Mucosa of descending colon (tissue), 3 donors: ENCODE results near the gene ADCY9. TPM values are rescaled to one million over a fixed set of nuclear protein-coding genes. Genes with fewer than 3 reads are reported as not detected.

Source experiments
- ATAC-seq: fragments of 200-7000 bp; cut with Tn5 transposase; one replicate; pipeline ENCODE4 v1.9.1; 2020; ENCODE audit warnings: mild to moderate bottlenecking, moderate library complexity
- DNase-seq, 3 donors: peaks; one replicate each; pipeline ENCODE4 v3.0.0-alpha.2; 2020
- H3K36me3 ChIP-seq: fragments of 200-600 bp; one replicate; pipeline ENCODE4 v1.8.0; 2021; ENCODE audit warnings: low read depth, mild to moderate bottlenecking
- H3K4me1 ChIP-seq: fragments of 200-600 bp; one replicate; pipeline ENCODE4 v1.8.0; 2021; ENCODE audit warnings: low read depth, mild to moderate bottlenecking
- H3K4me3 ChIP-seq: fragments of 200-600 bp; one replicate; pipeline ENCODE4 v1.8.0; 2021; ENCODE audit warnings: mild to moderate bottlenecking
- H3K9me3 ChIP-seq: fragments of 200-600 bp; one replicate; pipeline ENCODE4 v1.8.0; 2021; ENCODE audit warnings: mild to moderate bottlenecking
- intact Hi-C, 2 donors: fragments of 100-400 bp; cut with DNase I in 1 of 2; cut with micrococcal nuclease in 1 of 2; formaldehyde crosslinking; loops; one replicate each; pipeline versions ENCODE4 v1.11.0 to v1.11.1; 2022; cut with DNase I, micrococcal nuclease
- total RNA-seq, 3 donors: library from RNA; stranded (reverse); fragmentation: NEBNext Ultra II Directional in 2 of 3; extraction: Animal tissue kit (Norgen Biotek cat#: 25700) in 2 of 3; gene quantifications; one replicate each; pipeline versions ENCODE4 v1.2.1 to v1.2.4, GENCODE V29; 2021 to 2023
- TF ChIP-seq, protein P1 (sequence below): fragments of 200-600 bp; IDR thresholded peaks from one replicate; pipeline ENCODE4 v1.8.0; 2022; ENCODE audit warnings: antibody characterized with exemption, mild to moderate bottlenecking
- donor health status: DM: no; HTN: no; CAD: no; lungs with moderate emphysema.
- donor health status: DM: no; HTN: no; CAD: no.
- donor health status: DM: no; HTN: yes; CAD: no.

ADCY9 gene
- total RNA-seq, 3 donors from 2014 or later, result 30.0 to 50.8 (median 41.8) TPM

DNA sequence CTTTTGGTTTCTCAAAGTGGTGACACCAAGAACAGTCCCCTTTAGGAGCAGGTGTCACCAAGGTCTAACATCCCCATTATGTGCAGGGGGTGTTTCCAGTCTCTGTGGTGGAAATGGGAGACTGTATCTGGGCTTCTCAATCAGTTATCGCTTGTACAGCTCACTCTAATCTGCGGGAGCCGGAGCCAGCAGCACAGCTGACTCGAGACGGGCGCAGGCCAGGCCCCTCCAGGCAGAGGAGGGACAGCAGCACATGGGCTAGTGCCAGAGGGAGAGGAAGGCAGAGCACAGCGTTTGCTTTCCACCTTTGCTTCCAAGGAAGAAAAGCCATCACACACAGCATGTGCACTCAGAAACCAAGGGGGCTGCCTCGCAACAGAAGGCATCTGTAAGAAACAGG lies 144.5 kb downstream of the ADCY9 start:
- no peaks in the 10 kb centered on the region for H3K9me3 ChIP-seq
- DNase-seq, result no peak
- no peak overlapping the region for H3K4me3 ChIP-seq
- intact Hi-C loops, result no loop called here
- TF ChIP-seq, protein P1, sequence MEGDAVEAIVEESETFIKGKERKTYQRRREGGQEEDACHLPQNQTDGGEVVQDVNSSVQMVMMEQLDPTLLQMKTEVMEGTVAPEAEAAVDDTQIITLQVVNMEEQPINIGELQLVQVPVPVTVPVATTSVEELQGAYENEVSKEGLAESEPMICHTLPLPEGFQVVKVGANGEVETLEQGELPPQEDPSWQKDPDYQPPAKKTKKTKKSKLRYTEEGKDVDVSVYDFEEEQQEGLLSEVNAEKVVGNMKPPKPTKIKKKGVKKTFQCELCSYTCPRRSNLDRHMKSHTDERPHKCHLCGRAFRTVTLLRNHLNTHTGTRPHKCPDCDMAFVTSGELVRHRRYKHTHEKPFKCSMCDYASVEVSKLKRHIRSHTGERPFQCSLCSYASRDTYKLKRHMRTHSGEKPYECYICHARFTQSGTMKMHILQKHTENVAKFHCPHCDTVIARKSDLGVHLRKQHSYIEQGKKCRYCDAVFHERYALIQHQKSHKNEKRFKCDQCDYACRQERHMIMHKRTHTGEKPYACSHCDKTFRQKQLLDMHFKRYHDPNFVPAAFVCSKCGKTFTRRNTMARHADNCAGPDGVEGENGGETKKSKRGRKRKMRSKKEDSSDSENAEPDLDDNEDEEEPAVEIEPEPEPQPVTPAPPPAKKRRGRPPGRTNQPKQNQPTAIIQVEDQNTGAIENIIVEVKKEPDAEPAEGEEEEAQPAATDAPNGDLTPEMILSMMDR, result no peak
- ATAC-seq, result no peak
- no peaks in the 10 kb centered on the region for H3K4me1 ChIP-seq
- H3K36me3 ChIP-seq, result no peaks in the 10 kb centered on the region

DNA sequence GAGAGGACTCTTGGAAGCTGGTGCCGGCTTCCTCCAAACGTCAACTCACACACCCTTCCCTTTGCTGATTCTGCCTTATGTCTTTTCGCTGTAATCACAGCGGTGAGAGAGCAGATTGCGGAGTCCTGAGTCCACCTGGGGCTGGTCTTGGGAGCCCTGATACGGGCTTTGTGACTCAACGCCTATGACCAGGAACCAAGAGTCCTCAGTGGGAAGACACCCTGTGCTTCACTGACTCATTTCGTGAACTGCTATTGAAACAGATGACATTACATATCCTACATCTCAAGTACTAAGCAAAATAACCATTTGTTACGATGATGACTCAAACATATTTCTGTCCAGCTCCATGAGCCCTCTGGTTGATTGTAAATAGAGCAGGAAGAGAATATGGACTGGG lies 145.0 kb downstream of the ADCY9 start:
- intact Hi-C loops, result no loop called here
- TF ChIP-seq, protein P1, result no peak
- H3K36me3 ChIP-seq, result no peaks in the 10 kb centered on the region

DNA sequence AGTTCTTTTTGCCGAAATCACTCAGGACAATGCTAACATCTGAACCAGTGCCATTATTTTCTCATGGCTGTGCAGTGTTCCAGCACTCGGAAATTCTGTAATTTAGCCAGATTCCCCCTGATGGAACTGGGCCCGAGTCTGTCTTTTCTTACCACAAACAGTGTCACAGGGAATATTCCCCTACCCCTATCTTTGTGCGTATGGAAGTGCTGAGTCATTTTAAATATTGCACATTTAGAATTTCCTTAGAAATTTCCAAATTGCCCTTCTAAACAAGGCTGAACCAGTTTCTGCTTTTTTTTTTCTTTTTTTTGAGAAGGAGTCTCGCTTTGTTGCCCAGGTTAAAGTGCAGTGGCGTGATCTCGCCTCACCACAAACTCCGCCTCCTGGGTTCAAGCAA lies 147.7 kb downstream of the ADCY9 start:
- Histone ChIP-seq H3K9me3 (no peaks in the 10 kb centered on the region), H3K4me1 (no peaks in the 10 kb centered on the region), H3K4me3 (no peak overlapping the region), H3K36me3 (no peaks in the 10 kb centered on the region)
- DNase-seq, result no peak
- intact Hi-C loops, result no loop called here
- no peak for ATAC-seq
- TF ChIP-seq, protein P1, result no peak

More for the DNA sequence above, 145.0 kb downstream of the ADCY9 start:
- DNase-seq (no peak), ATAC-seq (no peak)
- no peak overlapping the region for H3K4me3 ChIP-seq
- no peaks in the 10 kb centered on the region for H3K9me3 ChIP-seq
- no peaks in the 10 kb centered on the region for H3K4me1 ChIP-seq

DNA sequence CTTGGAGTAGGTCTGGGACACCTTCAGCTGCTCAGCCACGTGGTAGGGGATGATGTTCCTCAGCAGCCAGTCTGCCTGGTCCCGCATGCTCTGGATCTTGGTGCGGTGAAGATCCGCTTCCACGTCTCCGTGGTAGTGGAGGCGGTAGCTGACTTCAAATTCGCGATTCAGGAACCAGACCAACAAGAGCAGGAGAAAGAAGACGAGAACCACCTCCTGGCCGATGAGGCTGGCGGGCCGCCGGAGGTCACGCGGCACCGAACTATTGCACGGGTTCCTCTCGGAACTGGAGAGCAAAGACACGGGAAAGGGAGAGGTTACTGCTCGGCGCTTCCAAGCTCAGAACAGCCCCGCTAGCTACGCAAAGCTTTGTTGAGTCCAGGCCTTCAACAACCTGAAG lies 149.6 kb downstream of the ADCY9 start:
- H3K36me3 ChIP-seq, result no peaks in the 10 kb centered on the region
- DNase-seq (no peak), ATAC-seq (no peak)
- no peak overlapping the region for H3K4me3 ChIP-seq
- intact Hi-C loops, result no loop called here
- no peaks in the 10 kb centered on the region for H3K9me3 ChIP-seq
- TF ChIP-seq, protein P1, result no peak
- H3K4me1 ChIP-seq, result peaks cover 4% of the 10 kb centered on the region

DNA sequence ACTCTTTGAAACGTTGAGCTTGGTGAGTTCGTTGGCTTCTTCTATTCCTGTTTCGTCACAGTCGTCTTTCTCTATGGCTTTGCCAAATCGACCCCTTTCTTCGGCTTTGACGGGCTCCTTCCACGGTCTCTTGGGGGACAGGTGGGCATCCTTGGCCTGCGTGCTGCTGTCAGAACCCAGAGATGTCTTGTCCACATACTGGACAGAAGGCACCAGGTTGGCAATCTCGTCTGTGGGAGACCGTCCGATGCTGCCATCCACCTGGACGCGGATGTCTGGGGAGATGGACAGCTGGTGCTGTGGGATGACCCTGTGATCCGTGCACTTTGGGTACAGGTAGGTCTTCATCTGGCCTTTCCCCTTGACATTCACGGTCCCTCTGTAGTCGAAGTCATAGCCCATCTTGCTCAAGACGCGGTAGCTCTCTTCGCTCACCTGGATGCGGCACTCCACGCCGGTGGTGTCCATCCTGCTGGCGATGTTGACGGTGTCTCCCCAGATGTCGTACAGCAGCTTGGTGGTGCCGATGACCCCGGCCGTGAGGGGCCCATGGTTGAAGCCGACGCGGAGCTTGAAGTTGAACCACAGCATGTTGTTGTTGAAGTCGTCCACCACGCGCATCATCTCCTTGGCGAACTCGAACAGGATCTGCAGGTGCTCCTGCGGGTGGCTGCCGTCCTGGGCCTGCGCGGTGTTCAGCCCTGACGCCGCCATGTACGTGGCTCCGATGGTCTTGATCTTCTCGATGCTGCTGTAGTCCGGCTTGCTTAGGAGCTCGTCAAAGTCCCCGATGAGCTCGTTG lies 150.3 kb downstream of the ADCY9 start:
- H3K9me3 ChIP-seq, result no peaks in the 10 kb centered on the region
- intact Hi-C loops, result no loop called here
- H3K4me1 ChIP-seq, result peaks cover 4% of the 10 kb centered on the region
- no peak overlapping the region for H3K4me3 ChIP-seq
- no peak for ATAC-seq
- DNase-seq, result no peak
- TF ChIP-seq, protein P1, result no peak
- H3K36me3 ChIP-seq, result no peaks in the 10 kb centered on the region
